GM12878 (cell line): ENCODE data around the gene SLC22A4. TPM values are rescaled to one million over a fixed set of nuclear protein-coding genes. Genes with fewer than 3 reads are reported as not detected.

Experiments
- BRCA1 ChIP-seq: IDR thresholded peaks from 2 replicates; pipeline ENCODE4 v1.6.1; 2011; ENCODE audit warnings: low read depth, low read length, improper control_type of control experiment
- E2F4 ChIP-seq: IDR thresholded peaks from 2 replicates; pipeline ENCODE4 v1.6.1; 2012; ENCODE audit warnings: low read depth, low read length, improper control_type of control experiment
- EGR1 ChIP-seq, 2 experiments: IDR thresholded peaks; 1 replicate in 1 of 2; 2 replicates in 1 of 2; pipeline ENCODE4 v1.6.1; 2011 to 2012; ENCODE audit warnings: low read depth in 2 of 2, low read length in 2 of 2, borderline replicate concordance in 1 of 2, mild to moderate bottlenecking in 1 of 2, moderate library complexity in 1 of 2
- FOS ChIP-seq: IDR thresholded peaks from 3 replicates; pipeline ENCODE4 v1.6.1; 2011; ENCODE audit warnings: borderline replicate concordance; ENCODE audit not compliant: insufficient read length; ENCODE audit errors: extremely low read depth
- GABPA ChIP-seq: IDR thresholded peaks from 2 replicates; pipeline ENCODE4 v1.6.1; 2014; ENCODE audit warnings: antibody characterized with exemption, low read depth, mild to moderate bottlenecking, inconsistent platforms
- HSF1 ChIP-seq: fragments of 150-350 bp; IDR thresholded peaks from 2 replicates; pipeline ENCODE4 v1.6.1; 2014; ENCODE audit warnings: mild to moderate bottlenecking, low read depth, low read length
- JUND ChIP-seq: IDR thresholded peaks from 2 replicates; pipeline ENCODE4 v1.6.1; 2012; ENCODE audit warnings: low read depth, mild to moderate bottlenecking, low read length, improper control_type of control experiment, moderate library complexity
- LARP7 ChIP-seq: fragments of 450-650 bp; IDR thresholded peaks from 2 replicates; pipeline ENCODE4 v1.6.1; 2017; ENCODE audit warnings: mild to moderate bottlenecking
- MEF2B ChIP-seq: fragments of 450-650 bp; IDR thresholded peaks from 2 replicates; pipeline ENCODE4 v1.6.1; 2018; ENCODE audit warnings: mild to moderate bottlenecking, moderate library complexity; ENCODE audit not compliant: partially characterized antibody, poor library complexity, severe bottlenecking
- NFYA ChIP-seq: IDR thresholded peaks from 2 replicates; pipeline ENCODE4 v1.6.1; 2011; ENCODE audit warnings: low read depth, mild to moderate bottlenecking, low read length, improper control_type of control experiment, borderline replicate concordance
- NFYB ChIP-seq: IDR thresholded peaks from 2 replicates; pipeline ENCODE4 v1.6.1; 2011; ENCODE audit warnings: low read depth, mild to moderate bottlenecking, low read length, improper control_type of control experiment, moderate library complexity; ENCODE audit not compliant: insufficient read depth
- NR2C2 ChIP-seq: IDR thresholded peaks from 2 replicates; pipeline ENCODE4 v1.6.1; 2011; ENCODE audit warnings: borderline replicate concordance, low read depth; ENCODE audit not compliant: control insufficient read depth, insufficient read length
- NR2F1 ChIP-seq: fragments of 450-650 bp; conservative IDR thresholded peaks from 2 replicates; pipeline ENCODE4 v1.6.1; 2017; ENCODE audit warnings: mild to moderate bottlenecking
- POLR2AphosphoS2 ChIP-seq: IDR thresholded peaks from 2 replicates; pipeline ENCODE4 v1.6.1; 2011; ENCODE audit warnings: low read depth, mild to moderate bottlenecking, low read length, improper control_type of control experiment, moderate library complexity
- SKIL ChIP-seq: fragments of 450-650 bp; IDR thresholded peaks from 2 replicates; pipeline ENCODE4 v1.6.1; 2017; ENCODE audit warnings: mild to moderate bottlenecking, low read depth, inconsistent platforms; ENCODE audit not compliant: poor library complexity, severe bottlenecking
- STAT3 ChIP-seq: IDR thresholded peaks from 2 replicates; pipeline ENCODE4 v1.6.1; 2011; ENCODE audit warnings: low read depth, low read length, improper control_type of control experiment
- TBL1XR1 ChIP-seq: IDR thresholded peaks from 2 replicates; pipeline ENCODE4 v1.6.1; 2012; ENCODE audit warnings: low read depth, low read length, improper control_type of control experiment
- ZBTB40 ChIP-seq: fragments of 450-650 bp; IDR thresholded peaks from 2 replicates; pipeline ENCODE4 v1.6.1; 2016; ENCODE audit warnings: mild to moderate bottlenecking, moderate library complexity, borderline replicate concordance
- ZNF217 ChIP-seq: fragments of 450-650 bp; IDR thresholded peaks from 2 replicates; pipeline ENCODE4 v1.6.1; 2017; ENCODE audit warnings: antibody characterized with exemption, mild to moderate bottlenecking
- polyA plus RNA-seq, 11 experiments: library from polyadenylated mRNA; depleted of rRNA in 4 of 11; unstranded in 6 of 11; stranded (reverse) in 5 of 11; fragments of >200 nt; fragmentation: Nextera tagmentation in 4 of 11; fragmentation: Illumina TruSeq in 1 of 11; extraction: Ambion mirVana in 4 of 11; extraction: Trizol in 1 of 11; gene quantifications; 1 replicate in 1 of 11; 2 replicates in 10 of 11; pipeline versions ENCODE4 v1.2.1 to v1.2.3, GENCODE V29; 2011 to 2016; ENCODE audit warnings: inconsistent platforms in 2 of 11, missing spikeins in 2 of 11, low read depth in 1 of 11
- total RNA-seq, 4 experiments: library from RNA; depleted of rRNA in 3 of 4; stranded (reverse); fragments of >200 nt in 3 of 4; fragmentation: Illumina TruSeq in 1 of 4; extraction: Trizol in 1 of 4; gene quantifications; 2 replicates each; pipeline versions ENCODE4 v1.2.1 to v1.2.3, GENCODE V29; 2013 to 2021

The SLC22A4 gene
- total and polyA plus RNA-seq, 10 of the 15 experiments (the other 5 are each of a cell fraction or from before 2014, with no cell fraction given), result 0.04 to 0.61 (median 0.10) TPM; not detected in 2

- TF ChIP-seq NFYB (no peak), ZNF217 (no peak), NFYA (no peak), JUND (no peak; the same call in 1 of the 2 replicates), SKIL (no peak), POLR2AphosphoS2 (no peak), NR2F1 (no peak; the same call in 1 of the 2 replicates), NR2C2 (no peak), BRCA1 (no peak), E2F4 (no peak), EGR1 (IDR thresholded peaks at IDR 0.05; ENCODE audit: borderline replicate concordance in 1 of 2, low read depth in 2 of 2, low read length in 2 of 2) (peak in 1 of 2 experiments; percentile 20; a peak in 1 of 3 replicates), LARP7 (peak; percentile 0; the same call in 1 of the 2 replicates), STAT3 (no peak), FOS (no peak), MEF2B (peak; percentile 71), ZBTB40 (no peak), GABPA (no peak), TBL1XR1 (no peak), HSF1 (no peak)
Observed at GRCh38 chr5:132293992-132294727, at the start of gene SLC22A4 (continued).
